ENCODE measurements around the gene HYKK.
A peak's percentile ranks its signal among the peaks of the same experiment; 100 is the strongest.

Gene HYKK

GRCh38 chr15:78506971-78507830 lies at the start of gene HYKK:
HYKK (plus strand) TSS chr15:78507577; CDS start chr15:78513089, 5,512 bp downstream.
- DNase-seq (ENCODE audit: low read depth): peak; percentile 95
- TF ChIP-seq CTCF (conservative IDR thresholded peaks at IDR 0.05; ENCODE audit: control insufficient read depth, insufficient read depth, low read depth, low read length): no peak
- H3K4me3 ChIP-seq (ENCODE audit: control insufficient read depth, low read depth, low read length): peak within 1 kb of the TSS; percentile 69

GRCh38 chr15:78460737-78461136 lies 46.6 kb upstream of the HYKK start:
- no peak overlapping the region for H3K4me3 ChIP-seq (ENCODE audit: control insufficient read depth, low read depth, low read length)
- no peak for DNase-seq (ENCODE audit: low read depth)
- TF ChIP-seq CTCF (conservative IDR thresholded peaks at IDR 0.05; ENCODE audit: control insufficient read depth, insufficient read depth, low read depth, low read length): no peak

- DNase-seq (ENCODE audit: low read depth): peak; percentile 44
- TF ChIP-seq CTCF (conservative IDR thresholded peaks at IDR 0.05; ENCODE audit: control insufficient read depth, insufficient read depth, low read depth, low read length): no peak
- H3K4me3 ChIP-seq (ENCODE audit: control insufficient read depth, low read depth, low read length): no peak overlapping the region
These were observed 46.0 kb upstream of the HYKK start for GRCh38 chr15:78461171-78461888.

GRCh38 chr15:78469031-78469430 lies 38.3 kb upstream of the HYKK start:
- TF ChIP-seq CTCF (conservative IDR thresholded peaks at IDR 0.05; ENCODE audit: control insufficient read depth, insufficient read depth, low read depth, low read length): no peak

GRCh38 chr15:78477295-78477694 lies 30.1 kb upstream of the HYKK start:
- H3K4me3 ChIP-seq (ENCODE audit: control insufficient read depth, low read depth, low read length): no peak overlapping the region
- TF ChIP-seq CTCF (conservative IDR thresholded peaks at IDR 0.05; ENCODE audit: control insufficient read depth, insufficient read depth, low read depth, low read length): no peak
- DNase-seq (ENCODE audit: low read depth): no peak

More at GRCh38 chr15:78469031-78469430, 38.3 kb upstream of the HYKK start:
- no peak overlapping the region for H3K4me3 ChIP-seq (ENCODE audit: control insufficient read depth, low read depth, low read length)
- no peak for DNase-seq (ENCODE audit: low read depth)

- TF ChIP-seq CTCF (conservative IDR thresholded peaks at IDR 0.05; ENCODE audit: control insufficient read depth, insufficient read depth, low read depth, low read length): no peak
- no peak for DNase-seq (ENCODE audit: low read depth)
- H3K4me3 ChIP-seq (ENCODE audit: control insufficient read depth, low read depth, low read length): no peak overlapping the region
These were observed 27.7 kb upstream of the HYKK start for GRCh38 chr15:78479650-78480049.
